HCT116 (cell line): ENCODE results near the gene DISP2. TPM values are rescaled to one million over a fixed set of nuclear protein-coding genes. Genes with fewer than 3 reads are reported as not detected.

Experiments used
- ATAC-seq: fragments of 200-7000 bp; cut with Tn5 transposase; 2 replicates; pipeline ENCODE4 v1.9.1; 2020; ENCODE audit warnings: mild to moderate bottlenecking, moderate library complexity
- BruUV-seq: library from RNA; stranded (reverse); fragments of 400-500 nt; replicated peaks from 2 replicates; lab custom pipeline; 2021; lab: Mats Ljungman, UMichigan
- CTCF ChIA-PET: fragments of 300-600 bp; sonication (Branson Sonifier 250); formaldehyde crosslinking; loops from one replicate; lab custom pipeline; 2021; ENCODE audit warnings: antibody characterized with exemption; lab: Charles Lee
- POLR2A ChIA-PET: fragments of 300-600, 350-600 bp; sonication (Branson Sonifier 250); formaldehyde crosslinking; loops from one replicate; lab custom pipeline; 2021; ENCODE audit warnings: antibody characterized with exemption; lab: Charles Lee
- RAD21 ChIA-PET, 2 experiments: fragments of 300-600 bp; sonication (Branson Sonifier 250); formaldehyde crosslinking; loops; one replicate each; lab custom pipeline; 2023; ENCODE audit warnings: low total read pairs in 2 of 2; ENCODE audit not compliant: uncharacterized antibody in 2 of 2, unreplicated experiment in 2 of 2, low non-redundant PET in 1 of 2; lab: Charles Lee
- DNase-seq: peaks from one replicate; pipeline ENCODE4 v3.0.0-alpha.2; 2010; ENCODE audit warnings: low read depth, low spot score
- H2AFZ ChIP-seq: fragments of 200-600 bp; shearing (Covaris generic), sonication (generic); 2 replicates; pipeline ENCODE4 v1.6.1; 2017; ENCODE audit warnings: low read depth, mixed run types, mixed read lengths, antibody characterized with exemption, low read length; ENCODE audit not compliant: poor library complexity, severe bottlenecking
- H3K27ac ChIP-seq: 2 replicates; pipeline ENCODE4 v1.5.1; 2012; ENCODE audit warnings: low read depth, low read length
- H3K27me3 ChIP-seq: fragments of 200-600 bp; sonication (generic); 2 replicates; pipeline ENCODE4 v1.6.1; 2016; ENCODE audit warnings: mixed run types, low read length, mixed read lengths; ENCODE audit not compliant: insufficient read depth
- H3K36me3 ChIP-seq, 2 experiments: fragments of 200-500 bp in 1 of 2; fragments of 200-600 bp in 1 of 2; sonication (Bioruptor generic) in 1 of 2; sonication (generic) in 1 of 2; 2 replicates each; pipeline versions ENCODE4 v1.5.1 to v1.6.1; 2014 to 2016; ENCODE audit warnings: low read length in 2 of 2, inconsistent platforms in 1 of 2, mixed read lengths in 1 of 2, mixed run types in 1 of 2; ENCODE audit not compliant: insufficient read depth in 2 of 2, control insufficient read depth in 1 of 2
- H3K4me1 ChIP-seq, 2 experiments: fragments of 200-600 bp in 1 of 2; sonication (generic) in 1 of 2; 2 replicates each; pipeline versions ENCODE4 v1.5.1 to v1.6.1; 2012 to 2017; ENCODE audit warnings: low read length in 2 of 2, inconsistent platforms in 1 of 2, mild to moderate bottlenecking in 1 of 2, mixed read lengths in 1 of 2, mixed run types in 1 of 2, moderate library complexity in 1 of 2; ENCODE audit not compliant: insufficient read depth in 2 of 2, control insufficient read depth in 1 of 2
- H3K4me2 ChIP-seq: fragments of 200-600 bp; sonication (generic); 2 replicates; pipeline ENCODE4 v1.6.1; 2017; ENCODE audit warnings: mixed run types, low read length, mixed read lengths
- H3K4me3 ChIP-seq, 2 experiments: fragments of 200-600 bp in 1 of 2; sonication (generic) in 1 of 2; replicated peaks in 1 of 2; 2 replicates each; pipeline ENCODE4 v1.5.1; 2011 to 2016; ENCODE audit warnings: low read length in 2 of 2, control low read depth in 1 of 2, low read depth in 1 of 2, mild to moderate bottlenecking in 1 of 2, mixed read lengths in 1 of 2, mixed run types in 1 of 2
- H3K79me2 ChIP-seq: fragments of 200-600 bp; sonication (generic); 2 replicates; pipeline ENCODE4 v1.6.1; 2017; ENCODE audit warnings: mild to moderate bottlenecking, mixed run types, low read length, moderate library complexity, mixed read lengths; ENCODE audit not compliant: insufficient read depth
- H3K9ac ChIP-seq: fragments of 200-600 bp; sonication (generic); 2 replicates; pipeline ENCODE4 v1.6.1; 2016; ENCODE audit warnings: low read length, mixed read lengths
- H3K9me2 ChIP-seq: fragments of 200-600 bp; sonication (generic), shearing (Covaris generic); 2 replicates; pipeline ENCODE4 v1.6.1; 2017; ENCODE audit warnings: mixed run types, mild to moderate bottlenecking, moderate library complexity; ENCODE audit not compliant: insufficient read depth
- H3K9me3 ChIP-seq, 2 experiments: fragments of 200-500 bp in 1 of 2; fragments of 200-600 bp in 1 of 2; sonication (Bioruptor generic) in 1 of 2; sonication (generic) in 1 of 2; 2 replicates each; pipeline ENCODE4 v1.6.1; 2014 to 2017; ENCODE audit warnings: low read length in 2 of 2, mixed read lengths in 2 of 2, inconsistent platforms in 1 of 2, low read depth in 1 of 2, mild to moderate bottlenecking in 1 of 2, mixed run types in 1 of 2, moderate library complexity in 1 of 2; ENCODE audit not compliant: control insufficient read depth in 1 of 2, insufficient read depth in 1 of 2
- H4K20me1 ChIP-seq: fragments of 200-600 bp; sonication (generic), shearing (Covaris generic); 2 replicates; pipeline ENCODE4 v1.6.1; 2017; ENCODE audit warnings: mixed run types, mild to moderate bottlenecking, moderate library complexity; ENCODE audit not compliant: insufficient read depth
- EZH2 ChIP-seq: fragments of 200-600 bp; sonication (generic); IDR thresholded peaks from 2 replicates; pipeline ENCODE4 v1.6.1; 2017; ENCODE audit warnings: antibody characterized with exemption, mixed run types
- REST ChIP-seq: IDR thresholded peaks from 2 replicates; pipeline ENCODE4 v1.6.1; 2012; ENCODE audit warnings: low read depth
- SRF ChIP-seq: IDR thresholded peaks from 2 replicates; pipeline ENCODE4 v1.6.1; 2012; ENCODE audit warnings: low read depth
- intact Hi-C: fragments of 100-400 bp; cut with micrococcal nuclease; formaldehyde crosslinking; loops from 2 replicates; pipeline ENCODE4 v1.10.0; 2022
- total RNA-seq: library from RNA; stranded (reverse); gene quantifications from one replicate; pipeline ENCODE4 v1.2.1, GENCODE V29; 2021; ENCODE audit not compliant: unreplicated experiment
- TF ChIP-seq, protein P1 (sequence below), 3 experiments: fragments of 200-600 bp in 1 of 3; sonication (generic) in 1 of 3; IDR thresholded peaks in 2 of 3; conservative IDR thresholded peaks in 1 of 3; 2 replicates each; pipeline ENCODE4 v1.5.1; 2012 to 2017; ENCODE audit warnings: low read depth in 2 of 3, low read length in 2 of 3, antibody characterized with exemption in 1 of 3, borderline replicate concordance in 1 of 3, control low read depth in 1 of 3, mild to moderate bottlenecking in 1 of 3, mixed read lengths in 1 of 3, mixed run types in 1 of 3, moderate library complexity in 1 of 3; ENCODE audit not compliant: insufficient read depth in 1 of 3

The DISP2 gene
- total RNA-seq, 1 experiment from 2014 or later = 3.3 TPM

DNA sequence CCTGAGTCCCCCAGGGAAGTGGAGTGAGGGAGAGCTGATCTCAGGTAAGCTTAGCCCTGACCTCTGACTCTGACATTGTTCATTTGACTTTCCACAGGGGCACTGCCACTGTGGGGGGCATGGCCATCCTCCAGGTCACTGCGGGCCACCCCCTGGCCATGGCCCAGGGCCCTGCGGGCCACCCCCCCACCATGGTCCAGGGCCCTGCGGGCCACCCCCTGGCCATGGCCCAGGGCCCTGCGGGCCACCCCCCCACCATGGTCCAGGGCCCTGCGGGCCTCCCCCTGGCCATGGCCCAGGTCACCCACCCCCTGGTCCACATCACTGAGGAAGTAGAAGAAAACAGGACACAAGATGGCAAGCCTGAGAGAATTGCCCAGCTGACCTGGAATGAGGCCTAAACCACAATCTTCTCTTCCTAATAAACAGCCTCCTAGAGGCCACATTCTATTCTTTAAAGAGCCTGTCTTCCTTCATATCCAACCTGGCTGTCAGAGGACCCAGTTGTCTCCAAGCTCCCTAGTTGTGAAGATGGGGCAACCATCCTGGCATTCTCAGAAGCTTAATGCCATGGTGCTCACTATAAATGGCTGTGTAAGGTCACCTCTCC is 1.9 kb upstream of the DISP2 start:
- ATAC-seq (no peak), DNase-seq (no peak)
- Histone ChIP-seq H4K20me1 (no peaks in the 10 kb centered on the region), H3K9ac (no peak overlapping the region), H2AFZ (no peak overlapping the region), H3K36me3 (no peaks in the 10 kb centered on the region), H3K27ac (no peak overlapping the region), H3K4me1 (peaks cover 17 to 30% of the 10 kb centered on the region in 2 experiments), H3K4me2 (no peak overlapping the region), H3K27me3 (no peaks in the 10 kb centered on the region), H3K9me3 (no peaks in the 10 kb centered on the region), H3K79me2 (no peaks in the 10 kb centered on the region), H3K9me2 (no peaks in the 10 kb centered on the region), H3K4me3 (no peak overlapping the region)
- CTCF ChIA-PET = interaction anchor here (1.5 to 5.2 kb wide), 2 partner anchors 12 to 14 kb away, joined by 3 to 22 read pairs; no protein-coding TSS in a partner anchor
- intact Hi-C loops = no loop called here
- BruUV-seq = no TSS peak
- RAD21 ChIA-PET = interaction anchor here in 1 of 2 experiments (0.9 kb wide), 1 partner anchor 12 kb away, joined by 3 read pairs; no protein-coding TSS in a partner anchor
- POLR2A ChIA-PET = interaction anchor here (1.1 kb wide), 1 partner anchor 15 kb away, joined by 3 read pairs; the partner anchor contains the start of gene CCDC9B
- no peak for TF ChIP-seq REST
- TF ChIP-seq SRF = no peak
- TF ChIP-seq EZH2 = no peak
- TF ChIP-seq, protein P1, sequence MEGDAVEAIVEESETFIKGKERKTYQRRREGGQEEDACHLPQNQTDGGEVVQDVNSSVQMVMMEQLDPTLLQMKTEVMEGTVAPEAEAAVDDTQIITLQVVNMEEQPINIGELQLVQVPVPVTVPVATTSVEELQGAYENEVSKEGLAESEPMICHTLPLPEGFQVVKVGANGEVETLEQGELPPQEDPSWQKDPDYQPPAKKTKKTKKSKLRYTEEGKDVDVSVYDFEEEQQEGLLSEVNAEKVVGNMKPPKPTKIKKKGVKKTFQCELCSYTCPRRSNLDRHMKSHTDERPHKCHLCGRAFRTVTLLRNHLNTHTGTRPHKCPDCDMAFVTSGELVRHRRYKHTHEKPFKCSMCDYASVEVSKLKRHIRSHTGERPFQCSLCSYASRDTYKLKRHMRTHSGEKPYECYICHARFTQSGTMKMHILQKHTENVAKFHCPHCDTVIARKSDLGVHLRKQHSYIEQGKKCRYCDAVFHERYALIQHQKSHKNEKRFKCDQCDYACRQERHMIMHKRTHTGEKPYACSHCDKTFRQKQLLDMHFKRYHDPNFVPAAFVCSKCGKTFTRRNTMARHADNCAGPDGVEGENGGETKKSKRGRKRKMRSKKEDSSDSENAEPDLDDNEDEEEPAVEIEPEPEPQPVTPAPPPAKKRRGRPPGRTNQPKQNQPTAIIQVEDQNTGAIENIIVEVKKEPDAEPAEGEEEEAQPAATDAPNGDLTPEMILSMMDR (IDR thresholded peaks at IDR 0.05 in 2 of 3, conservative IDR thresholded peaks at IDR 0.05 in 1 of 3; ENCODE audit: borderline replicate concordance in 1 of 3, insufficient read depth in 1 of 3, low read depth in 2 of 3, low read length in 2 of 3) = no peak
